ENCODE data around the gene ITGA8.

The ITGA8 gene

DNA sequence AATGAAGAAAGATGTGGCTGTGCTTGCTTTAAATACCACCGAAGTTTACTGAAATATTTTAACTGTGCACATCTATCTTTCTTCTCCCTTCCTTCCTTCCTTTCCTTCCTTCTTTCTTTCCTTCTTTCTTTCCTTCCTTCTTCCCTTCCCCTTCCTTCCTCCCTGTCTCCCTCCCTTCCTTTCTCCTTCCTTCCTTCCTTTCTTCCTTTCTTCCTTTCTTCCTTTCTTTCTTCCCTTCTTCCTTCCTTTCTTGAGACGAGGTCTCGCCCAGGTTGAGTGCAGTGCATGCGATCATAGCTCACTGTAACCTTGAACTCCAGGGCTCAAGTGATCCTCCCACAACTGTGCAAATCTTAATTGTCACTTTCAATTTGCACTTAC lies 190.9 kb downstream of the ITGA8 start:
- Histone ChIP-seq H3K27ac (ENCODE audit: low read depth, low read length, poor library complexity, severe bottlenecking) (no peak overlapping the region), H3K79me2 (ENCODE audit: insufficient read depth, low read length) (no peaks in the 10 kb centered on the region), H3K4me1 (ENCODE audit: insufficient read depth, low read length, severe bottlenecking) (no peaks in the 10 kb centered on the region), H3F3A (ENCODE audit: insufficient read depth, low read length) (no peaks in the 10 kb centered on the region), H2AFZ (ENCODE audit: low read length) (no peak overlapping the region), H4K20me1 (ENCODE audit: insufficient read depth, low read length) (no peaks in the 10 kb centered on the region), H3K27me3 (ENCODE audit: insufficient read depth, low read length) (no peaks in the 10 kb centered on the region), H3K36me3 (ENCODE audit: insufficient read depth, low read length) (no peaks in the 10 kb centered on the region), H3K4me2 (ENCODE audit: low read length) (no peak overlapping the region), H3K4me3 (ENCODE audit: low read depth, low read length, poor library complexity, severe bottlenecking) (no peak overlapping the region), H3K9me3 (ENCODE audit: low read length) (no peaks in the 10 kb centered on the region), H3K9ac (ENCODE audit: low read length) (no peak overlapping the region), H3K9me2 (ENCODE audit: low read depth, low read length) (no peaks in the 10 kb centered on the region)
- TF ChIP-seq, protein P1, sequence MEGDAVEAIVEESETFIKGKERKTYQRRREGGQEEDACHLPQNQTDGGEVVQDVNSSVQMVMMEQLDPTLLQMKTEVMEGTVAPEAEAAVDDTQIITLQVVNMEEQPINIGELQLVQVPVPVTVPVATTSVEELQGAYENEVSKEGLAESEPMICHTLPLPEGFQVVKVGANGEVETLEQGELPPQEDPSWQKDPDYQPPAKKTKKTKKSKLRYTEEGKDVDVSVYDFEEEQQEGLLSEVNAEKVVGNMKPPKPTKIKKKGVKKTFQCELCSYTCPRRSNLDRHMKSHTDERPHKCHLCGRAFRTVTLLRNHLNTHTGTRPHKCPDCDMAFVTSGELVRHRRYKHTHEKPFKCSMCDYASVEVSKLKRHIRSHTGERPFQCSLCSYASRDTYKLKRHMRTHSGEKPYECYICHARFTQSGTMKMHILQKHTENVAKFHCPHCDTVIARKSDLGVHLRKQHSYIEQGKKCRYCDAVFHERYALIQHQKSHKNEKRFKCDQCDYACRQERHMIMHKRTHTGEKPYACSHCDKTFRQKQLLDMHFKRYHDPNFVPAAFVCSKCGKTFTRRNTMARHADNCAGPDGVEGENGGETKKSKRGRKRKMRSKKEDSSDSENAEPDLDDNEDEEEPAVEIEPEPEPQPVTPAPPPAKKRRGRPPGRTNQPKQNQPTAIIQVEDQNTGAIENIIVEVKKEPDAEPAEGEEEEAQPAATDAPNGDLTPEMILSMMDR (IDR thresholded peaks at IDR 0.05; ENCODE audit: low read length): no peak
- TF ChIP-seq EZH2 (IDR thresholded peaks at IDR 0.05; ENCODE audit: borderline replicate concordance, low read length): no peak

DNA sequence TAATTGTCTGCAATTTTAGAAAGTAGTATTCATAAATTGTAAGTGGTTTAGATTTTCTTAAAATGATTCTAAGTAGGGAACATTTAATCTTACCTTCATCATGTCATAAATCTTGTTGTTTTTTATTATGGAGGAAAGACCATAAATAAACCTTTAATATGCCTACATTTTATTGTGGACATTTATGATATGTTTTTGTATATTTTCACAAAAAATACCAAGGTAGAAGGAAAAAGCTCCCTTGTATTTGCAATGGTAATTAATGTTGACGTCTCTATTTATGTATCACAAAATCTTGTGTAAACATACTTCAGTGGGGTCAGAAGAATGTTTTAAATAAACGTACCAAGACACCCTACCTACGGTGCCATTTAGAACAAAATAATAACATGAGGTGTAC lies 193.0 kb downstream of the ITGA8 start:
- Histone ChIP-seq H3K9me2 (ENCODE audit: low read depth, low read length) (no peaks in the 10 kb centered on the region), H3K9ac (ENCODE audit: low read length) (no peak overlapping the region), H3K4me3 (ENCODE audit: low read depth, low read length, poor library complexity, severe bottlenecking) (no peak overlapping the region), H3F3A (ENCODE audit: insufficient read depth, low read length) (no peaks in the 10 kb centered on the region), H3K36me3 (ENCODE audit: insufficient read depth, low read length) (no peaks in the 10 kb centered on the region), H3K79me2 (ENCODE audit: insufficient read depth, low read length) (no peaks in the 10 kb centered on the region), H2AFZ (ENCODE audit: low read length) (no peak overlapping the region), H3K9me3 (ENCODE audit: low read length) (no peaks in the 10 kb centered on the region), H3K4me2 (ENCODE audit: low read length) (no peak overlapping the region), H3K4me1 (ENCODE audit: insufficient read depth, low read length, severe bottlenecking) (no peaks in the 10 kb centered on the region), H3K27ac (ENCODE audit: low read depth, low read length, poor library complexity, severe bottlenecking) (no peak overlapping the region), H4K20me1 (ENCODE audit: insufficient read depth, low read length) (no peaks in the 10 kb centered on the region), H3K27me3 (ENCODE audit: insufficient read depth, low read length) (no peaks in the 10 kb centered on the region)
- TF ChIP-seq, protein P1 (IDR thresholded peaks at IDR 0.05; ENCODE audit: low read length): no peak
- no peak for TF ChIP-seq EZH2 (IDR thresholded peaks at IDR 0.05; ENCODE audit: borderline replicate concordance, low read length)

DNA sequence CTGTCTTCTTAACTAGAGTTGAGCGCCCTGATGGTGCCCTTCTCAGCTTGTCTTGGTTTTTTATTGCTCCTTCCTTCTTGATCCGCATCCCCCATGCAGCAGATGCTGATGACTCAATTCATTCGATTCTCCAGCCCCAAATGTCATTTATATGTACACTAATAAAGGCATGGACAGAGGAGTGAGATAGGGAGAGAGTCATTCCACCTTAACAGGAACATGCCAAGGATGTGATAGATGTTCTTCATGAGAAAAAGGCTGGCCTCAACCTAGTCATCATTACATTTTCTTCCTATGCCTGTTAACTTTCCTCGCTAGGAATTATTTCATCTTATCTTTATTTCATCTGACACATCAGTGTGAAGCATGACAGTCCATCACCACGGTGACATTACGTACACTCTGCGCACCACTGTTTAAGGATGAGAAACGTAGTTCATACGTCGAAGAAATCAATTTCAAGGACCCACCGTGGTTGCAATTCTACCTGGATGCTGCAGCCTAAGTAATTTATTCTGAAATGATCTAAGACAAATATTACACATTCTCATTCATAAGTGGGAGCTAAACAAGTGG lies 198.3 kb downstream of the ITGA8 start:
- Histone ChIP-seq H3K9me2 (ENCODE audit: low read depth, low read length) (no peaks in the 10 kb centered on the region), H3F3A (ENCODE audit: insufficient read depth, low read length) (no peaks in the 10 kb centered on the region), H3K4me3 (ENCODE audit: low read depth, low read length, poor library complexity, severe bottlenecking) (no peak overlapping the region), H3K4me1 (ENCODE audit: insufficient read depth, low read length, severe bottlenecking) (no peaks in the 10 kb centered on the region), H3K79me2 (ENCODE audit: insufficient read depth, low read length) (no peaks in the 10 kb centered on the region), H3K27ac (ENCODE audit: low read depth, low read length, poor library complexity, severe bottlenecking) (no peak overlapping the region), H3K9ac (ENCODE audit: low read length) (no peak overlapping the region), H3K4me2 (ENCODE audit: low read length) (no peak overlapping the region), H4K20me1 (ENCODE audit: insufficient read depth, low read length) (no peaks in the 10 kb centered on the region), H3K36me3 (ENCODE audit: insufficient read depth, low read length) (no peaks in the 10 kb centered on the region), H3K27me3 (ENCODE audit: insufficient read depth, low read length) (no peaks in the 10 kb centered on the region), H3K9me3 (ENCODE audit: low read length) (no peaks in the 10 kb centered on the region), H2AFZ (ENCODE audit: low read length) (no peak overlapping the region)
- TF ChIP-seq EZH2 (IDR thresholded peaks at IDR 0.05; ENCODE audit: borderline replicate concordance, low read length): no peak
- TF ChIP-seq, protein P1 (IDR thresholded peaks at IDR 0.05; ENCODE audit: low read length): no peak

All from OCI-LY1 (cell line).